HepG2 (cell line): ENCODE measurements around the gene GSK3A.

ENCODE experiments used
- CC2D1A ChIP-seq: sonication (generic); formaldehyde crosslinking; IDR thresholded peaks from 2 replicates; pipeline ENCODE4 v1.8.1; 2023; ENCODE audit warnings: mild to moderate bottlenecking, missing genetic modification reagents
- HBP1 ChIP-seq: IDR thresholded peaks from 2 replicates; pipeline ENCODE4 v1.6.1; 2016; ENCODE audit warnings: low read depth, control low read depth
- KLF16 ChIP-seq, 2 experiments: sonication (generic) in 1 of 2; formaldehyde crosslinking in 1 of 2; IDR thresholded peaks; 2 replicates each; pipeline versions ENCODE4 v1.6.1 to v1.8.0; 2016 to 2023; ENCODE audit warnings: missing genetic modification reagents in 2 of 2, missing compliant biosample characterization in 1 of 2
- PHF5A ChIP-seq: IDR thresholded peaks from one replicate; pipeline ENCODE4 v1.6.1; 2018; ENCODE audit warnings: low read depth, missing genetic modification reagents; ENCODE audit not compliant: unreplicated experiment
- SAFB2 ChIP-seq: sonication (generic); formaldehyde crosslinking; IDR thresholded peaks from 2 replicates; pipeline ENCODE4 v1.5.1; 2020; ENCODE audit warnings: missing genetic modification reagents, low read depth, mild to moderate bottlenecking, borderline replicate concordance
- SMYD3 ChIP-seq: sonication (generic); formaldehyde crosslinking; IDR thresholded peaks from 2 replicates; pipeline ENCODE4 v1.8.1; 2023; ENCODE audit warnings: mild to moderate bottlenecking, missing genetic modification reagents
- SUZ12 ChIP-seq: fragments of 150-350 bp; IDR thresholded peaks from 2 replicates; pipeline ENCODE4 v1.6.1; 2014; ENCODE audit warnings: low read depth, low read length
- USF2 ChIP-seq, 2 experiments: sonication (generic) in 1 of 2; formaldehyde crosslinking in 1 of 2; IDR thresholded peaks; 2 replicates each; pipeline versions ENCODE4 v1.5.1 to v1.6.1; 2011 to 2020; ENCODE audit warnings: borderline replicate concordance in 1 of 2, low read depth in 1 of 2, low read length in 1 of 2, mild to moderate bottlenecking in 1 of 2, missing genetic modification reagents in 1 of 2, moderate library complexity in 1 of 2
- ZBTB1 ChIP-seq: sonication (generic); formaldehyde crosslinking; IDR thresholded peaks from 2 replicates; pipeline ENCODE4 v1.4.0; 2020; ENCODE audit warnings: missing genetic modification reagents, borderline replicate concordance
- ZNF580 ChIP-seq: IDR thresholded peaks from 2 replicates; pipeline ENCODE4 v1.6.1; 2016; ENCODE audit warnings: low read depth, borderline replicate concordance
- ZZZ3 ChIP-seq: sonication (generic); formaldehyde crosslinking; IDR thresholded peaks from 2 replicates; pipeline ENCODE4 v1.4.0; 2020; ENCODE audit warnings: missing genetic modification reagents, mild to moderate bottlenecking, borderline replicate concordance
- TF ChIP-seq, protein P1 (sequence below): sonication (generic); formaldehyde crosslinking; IDR thresholded peaks from 2 replicates; pipeline ENCODE4 v1.9.0; 2021; ENCODE audit warnings: mild to moderate bottlenecking, missing genetic modification reagents

DNA sequence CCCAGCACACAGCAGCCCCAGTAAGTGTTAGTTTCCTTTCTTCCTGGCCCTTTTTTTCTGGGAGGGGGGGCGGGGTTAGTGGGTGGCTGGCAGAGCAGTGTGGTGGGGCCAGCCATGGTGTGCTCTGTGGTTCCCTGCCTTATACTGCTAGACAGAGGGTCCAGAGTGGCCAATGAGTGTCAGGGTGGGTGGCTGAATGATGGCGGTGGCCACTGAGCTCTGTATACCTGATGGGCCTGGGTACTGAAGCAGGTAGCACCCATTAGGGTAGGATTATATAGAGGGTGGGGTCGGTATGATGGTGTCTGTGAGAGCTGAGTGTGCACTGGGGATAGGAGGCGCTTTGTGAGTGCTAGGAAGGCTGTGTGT lies 40.4 kb upstream of the GSK3A start:
- TF ChIP-seq SAFB2 (CRISPR knock-in tag) (no peak), ZBTB1 (CRISPR knock-in tag) (no peak), ZNF580 (CRISPR knock-in tag) (no peak), USF2 (IDR thresholded peaks at IDR 0.05; ENCODE audit: low read depth, low read length) (no peak), USF2 (CRISPR knock-in tag; IDR thresholded peaks at IDR 0.05; ENCODE audit: borderline replicate concordance) (no peak), PHF5A (CRISPR knock-in tag) (no peak), SMYD3 (no peak), CC2D1A (no peak), ZZZ3 (CRISPR knock-in tag) (no peak), HBP1 (CRISPR knock-in tag) (no peak), SUZ12 (no peak), KLF16 (CRISPR knock-in tag; IDR thresholded peaks at IDR 0.05) (no peak)
- TF ChIP-seq, protein P1, sequence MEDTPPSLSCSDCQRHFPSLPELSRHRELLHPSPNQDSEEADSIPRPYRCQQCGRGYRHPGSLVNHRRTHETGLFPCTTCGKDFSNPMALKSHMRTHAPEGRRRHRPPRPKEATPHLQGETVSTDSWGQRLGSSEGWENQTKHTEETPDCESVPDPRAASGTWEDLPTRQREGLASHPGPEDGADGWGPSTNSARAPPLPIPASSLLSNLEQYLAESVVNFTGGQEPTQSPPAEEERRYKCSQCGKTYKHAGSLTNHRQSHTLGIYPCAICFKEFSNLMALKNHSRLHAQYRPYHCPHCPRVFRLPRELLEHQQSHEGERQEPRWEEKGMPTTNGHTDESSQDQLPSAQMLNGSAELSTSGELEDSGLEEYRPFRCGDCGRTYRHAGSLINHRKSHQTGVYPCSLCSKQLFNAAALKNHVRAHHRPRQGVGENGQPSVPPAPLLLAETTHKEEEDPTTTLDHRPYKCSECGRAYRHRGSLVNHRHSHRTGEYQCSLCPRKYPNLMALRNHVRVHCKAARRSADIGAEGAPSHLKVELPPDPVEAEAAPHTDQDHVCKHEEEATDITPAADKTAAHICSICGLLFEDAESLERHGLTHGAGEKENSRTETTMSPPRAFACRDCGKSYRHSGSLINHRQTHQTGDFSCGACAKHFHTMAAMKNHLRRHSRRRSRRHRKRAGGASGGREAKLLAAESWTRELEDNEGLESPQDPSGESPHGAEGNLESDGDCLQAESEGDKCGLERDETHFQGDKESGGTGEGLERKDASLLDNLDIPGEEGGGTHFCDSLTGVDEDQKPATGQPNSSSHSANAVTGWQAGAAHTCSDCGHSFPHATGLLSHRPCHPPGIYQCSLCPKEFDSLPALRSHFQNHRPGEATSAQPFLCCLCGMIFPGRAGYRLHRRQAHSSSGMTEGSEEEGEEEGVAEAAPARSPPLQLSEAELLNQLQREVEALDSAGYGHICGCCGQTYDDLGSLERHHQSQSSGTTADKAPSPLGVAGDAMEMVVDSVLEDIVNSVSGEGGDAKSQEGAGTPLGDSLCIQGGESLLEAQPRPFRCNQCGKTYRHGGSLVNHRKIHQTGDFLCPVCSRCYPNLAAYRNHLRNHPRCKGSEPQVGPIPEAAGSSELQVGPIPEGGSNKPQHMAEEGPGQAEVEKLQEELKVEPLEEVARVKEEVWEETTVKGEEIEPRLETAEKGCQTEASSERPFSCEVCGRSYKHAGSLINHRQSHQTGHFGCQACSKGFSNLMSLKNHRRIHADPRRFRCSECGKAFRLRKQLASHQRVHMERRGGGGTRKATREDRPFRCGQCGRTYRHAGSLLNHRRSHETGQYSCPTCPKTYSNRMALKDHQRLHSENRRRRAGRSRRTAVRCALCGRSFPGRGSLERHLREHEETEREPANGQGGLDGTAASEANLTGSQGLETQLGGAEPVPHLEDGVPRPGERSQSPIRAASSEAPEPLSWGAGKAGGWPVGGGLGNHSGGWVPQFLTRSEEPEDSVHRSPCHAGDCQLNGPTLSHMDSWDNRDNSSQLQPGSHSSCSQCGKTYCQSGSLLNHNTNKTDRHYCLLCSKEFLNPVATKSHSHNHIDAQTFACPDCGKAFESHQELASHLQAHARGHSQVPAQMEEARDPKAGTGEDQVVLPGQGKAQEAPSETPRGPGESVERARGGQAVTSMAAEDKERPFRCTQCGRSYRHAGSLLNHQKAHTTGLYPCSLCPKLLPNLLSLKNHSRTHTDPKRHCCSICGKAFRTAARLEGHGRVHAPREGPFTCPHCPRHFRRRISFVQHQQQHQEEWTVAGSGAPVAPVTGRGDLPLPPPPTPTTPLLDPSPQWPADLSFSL (CRISPR knock-in tag): no peak
